ENCODE measurements around the gene REV3L.
A peak's percentile ranks its signal among the peaks of the same experiment; 100 is the strongest.

Gene REV3L

DNA sequence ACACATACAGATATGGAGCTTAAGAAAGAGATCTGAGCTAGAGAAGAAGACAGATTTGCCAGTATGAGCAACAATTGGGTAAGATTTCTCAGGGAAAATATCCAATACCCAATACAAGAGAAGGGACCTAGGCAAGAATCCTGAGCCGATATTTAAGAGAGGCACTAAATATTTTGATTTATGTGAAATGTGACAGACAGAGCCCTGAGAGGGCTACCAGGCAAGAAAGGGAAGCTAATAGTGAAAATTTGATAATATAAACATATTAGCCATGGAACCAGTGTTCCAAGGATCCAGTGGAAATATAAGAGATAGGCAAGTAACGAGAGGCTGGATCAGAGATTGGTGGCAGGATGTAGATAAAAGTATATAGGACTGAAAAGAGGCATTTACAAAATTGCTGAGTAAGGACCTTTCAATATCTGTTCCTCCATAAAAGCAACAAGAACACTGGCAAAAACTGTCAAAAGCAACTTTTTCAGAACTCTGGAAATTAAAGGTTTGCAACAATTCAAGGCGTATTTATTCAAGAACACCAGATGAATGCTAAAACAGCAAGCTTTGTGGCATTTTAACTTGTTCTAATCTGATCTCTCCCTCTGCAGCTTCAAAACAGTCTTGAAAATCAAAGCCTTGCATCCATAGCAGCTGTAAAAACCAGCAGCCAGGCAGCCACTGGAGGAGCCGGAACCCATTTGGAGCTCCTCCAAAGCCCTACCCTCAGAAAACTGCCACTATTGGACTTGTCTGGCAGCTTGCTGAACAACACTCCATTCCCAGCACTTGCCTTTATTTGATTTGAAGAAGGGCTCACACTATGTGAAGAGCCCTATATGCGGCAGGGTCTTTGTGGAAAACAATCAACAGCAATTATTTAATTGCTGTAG, 58.8 kb downstream of the REV3L start:
- DNase-seq (ENCODE audit: low read depth, low spot score) = peak; percentile 47

DNA sequence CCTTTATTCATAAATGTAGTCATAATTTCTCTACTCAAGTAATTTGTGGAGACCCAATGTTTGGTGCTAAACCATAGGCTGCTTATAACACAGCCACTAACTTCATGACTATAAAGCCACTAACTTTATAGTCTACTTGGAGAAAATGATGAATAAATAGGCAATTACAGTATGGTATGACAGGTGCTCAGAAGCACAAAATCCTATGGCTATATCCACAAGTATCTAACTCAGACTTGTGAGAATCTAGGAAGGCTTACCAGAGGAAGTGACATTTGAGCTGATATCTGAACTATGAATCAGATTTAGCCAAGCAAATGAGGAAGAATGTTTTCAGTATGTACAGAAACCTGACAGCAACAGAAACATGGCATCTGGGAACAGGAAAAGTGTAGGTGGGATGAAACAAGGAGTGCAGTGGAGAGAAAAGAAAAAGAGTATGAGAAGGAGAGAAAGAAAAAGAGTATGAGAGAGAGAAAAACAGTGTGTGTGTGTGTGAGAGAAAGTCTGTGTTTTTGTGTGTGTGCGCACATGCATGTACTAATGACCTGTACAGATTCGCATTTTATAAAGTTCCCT, 59.9 kb downstream of the REV3L start:
- DNase-seq (ENCODE audit: low read depth, low spot score) = no peak

DNA sequence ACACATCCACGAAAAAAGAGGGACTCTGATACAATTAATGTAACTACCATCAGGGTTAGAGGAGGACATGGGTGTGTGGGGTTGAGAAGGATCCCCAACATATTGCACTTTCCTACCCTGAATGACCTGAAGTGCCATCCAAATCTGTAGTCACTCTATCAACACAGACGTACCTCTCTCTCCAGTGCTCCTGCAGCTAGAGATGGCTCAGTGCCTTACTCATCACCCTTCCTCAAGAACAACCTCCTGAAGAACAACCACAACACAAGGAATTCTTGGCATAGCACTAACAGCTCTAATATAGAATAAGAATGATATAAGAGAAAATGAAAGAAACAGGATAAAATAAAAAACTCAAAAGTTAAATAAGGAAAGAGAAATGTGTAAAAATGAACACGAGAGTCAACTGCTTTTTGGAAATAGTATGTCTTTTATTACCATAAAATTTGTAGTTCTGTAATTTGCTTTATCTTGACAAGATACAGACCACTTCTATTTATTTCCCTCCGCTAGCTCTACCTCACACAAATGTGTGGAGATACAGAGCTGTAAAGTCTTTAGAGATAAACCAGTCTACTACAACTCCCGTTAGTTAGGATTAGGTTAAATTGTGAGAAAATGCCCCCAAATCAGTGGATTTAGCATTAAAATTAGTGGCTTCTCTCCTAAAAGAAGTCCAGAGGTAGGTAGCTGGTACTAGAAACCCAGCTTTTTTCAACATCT, 63.9 kb downstream of the REV3L start:
- no peak for DNase-seq (ENCODE audit: low read depth, low spot score)

DNA sequence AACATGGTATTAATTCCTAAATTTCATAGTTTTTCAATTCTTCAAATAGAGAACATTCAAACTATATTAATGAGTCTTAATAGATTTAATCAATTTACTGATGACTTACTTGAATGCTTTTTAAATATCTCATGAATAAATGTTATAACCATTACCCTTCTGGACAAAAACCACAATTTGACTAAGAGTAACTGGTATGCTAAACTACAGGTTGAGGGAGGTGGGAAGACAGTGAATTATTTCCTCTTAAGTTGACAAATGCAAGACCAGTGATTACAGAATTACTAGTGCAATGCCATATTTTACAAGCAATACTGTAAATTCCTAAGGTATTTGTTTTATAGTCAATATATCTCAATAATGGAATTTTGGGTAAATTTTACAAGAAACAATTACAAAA, 65.1 kb downstream of the REV3L start:
- DNase-seq (ENCODE audit: low read depth, low spot score) = no peak

DNA sequence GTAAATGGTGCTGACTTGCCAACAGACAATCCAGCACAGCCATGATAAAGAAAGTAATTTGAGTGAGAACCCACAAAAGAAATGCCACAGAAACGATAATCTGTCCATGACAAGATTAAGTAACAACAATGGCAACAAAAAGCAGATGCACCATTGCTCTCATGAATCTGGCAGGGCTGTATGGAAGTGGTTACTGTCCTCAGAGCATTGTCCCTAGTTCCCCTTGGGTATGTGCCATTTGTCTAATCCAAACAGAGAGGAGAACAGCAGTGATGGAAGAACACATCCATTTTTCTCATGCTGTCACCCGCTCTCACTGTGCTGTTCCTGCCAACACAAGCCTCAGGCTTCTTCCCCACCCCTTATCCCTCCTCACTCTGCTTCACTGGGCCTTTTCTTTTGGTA, 65.8 kb downstream of the REV3L start:
- no peak for DNase-seq (ENCODE audit: low read depth, low spot score)

DNA sequence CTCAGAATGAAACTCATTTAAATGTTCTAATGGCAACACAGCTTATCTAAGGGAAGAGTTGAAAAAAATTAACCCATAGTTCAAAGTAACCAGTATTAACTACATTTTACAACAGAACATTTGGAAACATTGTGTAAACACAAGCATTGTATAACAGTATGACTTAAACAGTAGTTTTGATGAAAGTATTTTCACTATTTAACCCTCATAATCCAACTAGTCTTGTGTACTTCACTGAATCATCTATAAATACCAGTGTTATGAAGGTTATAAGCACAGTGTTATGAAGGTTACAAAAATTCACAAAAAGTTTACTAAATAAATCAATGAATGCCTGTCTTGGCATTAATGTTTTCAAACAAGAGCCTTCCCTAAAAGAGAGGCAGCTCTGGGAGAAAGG, 66.5 kb downstream of the REV3L start:
- no peak for DNase-seq (ENCODE audit: low read depth, low spot score)

DNA sequence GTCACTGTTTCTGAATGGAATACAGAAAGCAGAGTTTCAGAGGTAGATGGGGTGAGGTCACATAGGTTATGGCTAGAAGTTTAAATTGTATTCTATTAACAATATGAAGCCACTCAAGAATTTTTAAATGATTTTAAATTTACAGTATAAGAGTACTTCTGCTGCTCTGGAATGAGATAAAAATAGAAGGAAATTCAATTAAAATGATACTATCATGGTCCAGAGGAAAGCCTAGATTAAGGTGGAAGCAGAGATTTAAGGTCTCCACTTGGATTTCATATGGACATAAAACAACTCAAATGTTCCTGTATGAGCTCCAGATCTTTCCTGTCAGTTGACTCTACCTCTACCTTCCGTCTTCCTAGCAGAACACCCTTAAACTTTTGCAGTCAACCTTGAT, 68.6 kb downstream of the REV3L start:
- DNase-seq (ENCODE audit: low read depth, low spot score) = no peak

DNA sequence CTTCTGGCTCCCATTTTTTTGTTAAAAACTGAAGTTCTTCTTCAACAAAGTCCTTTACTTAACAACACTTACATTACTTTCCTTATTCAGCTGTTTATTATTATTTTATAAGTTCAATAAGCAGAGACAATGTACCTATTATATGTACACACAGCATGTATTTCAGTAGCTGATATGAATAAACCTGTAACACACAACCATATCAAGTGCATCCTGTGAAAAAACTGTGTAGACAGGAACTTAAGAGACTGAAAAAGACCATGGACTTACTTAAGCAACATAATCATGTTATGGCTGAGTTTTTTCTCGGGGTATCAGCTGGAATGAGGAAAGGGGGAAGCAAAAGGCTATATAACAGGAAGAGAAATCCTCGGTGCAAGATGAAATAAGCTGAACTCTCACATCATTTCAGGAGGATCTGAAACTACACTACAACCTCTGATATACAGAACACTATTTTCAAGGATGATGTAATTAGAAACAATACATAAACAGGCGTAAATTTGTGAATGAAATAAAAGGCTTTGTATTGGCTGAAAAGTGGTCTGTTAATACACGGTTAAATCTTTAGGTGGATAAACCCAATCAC, 70.9 kb downstream of the REV3L start:
- no peak for DNase-seq (ENCODE audit: low read depth, low spot score)

DNA sequence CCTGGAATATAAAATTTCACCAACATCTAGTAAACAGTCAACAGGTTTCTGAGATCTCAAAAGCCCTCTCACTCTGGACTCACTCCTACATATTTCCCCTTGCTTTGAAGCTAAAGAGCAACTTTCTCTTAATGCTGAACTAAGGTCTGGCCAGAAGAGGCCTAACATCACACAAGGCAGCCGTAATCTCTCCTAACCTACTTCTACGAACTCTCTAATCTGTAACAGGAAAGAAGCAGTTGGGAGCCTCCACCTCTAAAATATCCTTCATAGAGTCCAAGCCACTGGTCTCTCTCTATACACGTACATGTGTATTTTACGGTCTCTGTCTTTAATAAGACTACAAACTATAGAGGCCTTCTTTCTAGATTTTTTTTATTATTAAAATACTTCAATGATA, 72.0 kb downstream of the REV3L start:
- DNase-seq (ENCODE audit: low read depth, low spot score) = no peak

DNA sequence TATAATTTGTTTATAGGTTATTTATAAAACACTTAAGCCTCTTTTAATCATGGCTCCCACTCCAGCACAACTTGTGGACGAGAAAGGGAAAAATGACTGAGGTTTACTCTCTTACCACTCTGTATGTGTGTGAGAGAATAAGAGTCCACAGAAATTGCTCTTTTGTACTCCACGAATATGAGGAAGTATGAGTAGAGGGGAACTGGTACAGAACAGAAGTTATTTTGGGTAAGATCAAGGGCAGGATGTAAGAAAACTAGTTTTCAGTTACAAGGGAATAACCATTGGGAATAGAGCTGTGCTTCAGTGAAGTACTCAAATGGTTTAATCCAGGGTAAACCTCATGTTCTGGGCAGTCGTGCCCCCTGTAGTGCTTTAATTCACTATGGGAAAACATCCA, 72.6 kb downstream of the REV3L start:
- DNase-seq (ENCODE audit: low read depth, low spot score) = no peak

DNA sequence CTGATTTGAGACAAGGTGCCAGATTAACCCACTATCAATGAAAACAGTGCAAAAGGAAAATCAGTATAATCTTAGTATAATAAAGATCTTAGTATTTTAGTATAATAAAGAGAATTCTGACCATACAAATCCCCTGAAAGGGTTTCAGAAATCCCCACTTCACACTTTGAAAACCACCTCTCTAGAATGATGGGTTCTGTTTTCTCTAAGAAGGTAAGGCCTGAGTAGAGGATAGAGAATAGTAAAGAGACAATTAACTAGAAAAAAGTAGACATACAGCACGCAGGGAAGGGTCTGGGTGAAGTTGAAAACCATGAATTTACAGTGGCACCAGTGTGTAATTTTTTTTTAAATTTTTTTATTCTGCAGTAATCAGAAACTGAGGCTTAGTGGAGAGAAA, 73.6 kb downstream of the REV3L start:
- no peak for DNase-seq (ENCODE audit: low read depth, low spot score)

DNA sequence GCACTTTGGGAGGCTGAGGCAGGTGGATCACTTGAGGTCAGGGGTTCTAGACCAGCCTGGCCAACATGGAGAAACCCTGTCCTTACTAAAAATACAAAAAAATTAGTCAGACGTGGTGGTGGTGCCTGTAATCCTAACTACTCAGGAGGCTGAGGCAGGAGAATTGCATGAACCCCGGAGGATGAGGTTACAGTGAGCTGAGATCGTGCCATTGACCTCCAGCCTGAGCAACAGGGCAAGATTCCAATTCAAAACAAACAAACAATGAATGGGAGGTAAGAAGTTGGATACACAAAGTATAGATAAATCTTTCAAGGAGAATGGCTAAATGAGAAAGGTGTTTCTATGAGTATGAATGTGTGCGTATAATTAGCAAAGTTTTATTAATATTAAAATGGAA, 75.3 kb downstream of the REV3L start:
- DNase-seq (ENCODE audit: low read depth, low spot score) = no peak

DNA sequence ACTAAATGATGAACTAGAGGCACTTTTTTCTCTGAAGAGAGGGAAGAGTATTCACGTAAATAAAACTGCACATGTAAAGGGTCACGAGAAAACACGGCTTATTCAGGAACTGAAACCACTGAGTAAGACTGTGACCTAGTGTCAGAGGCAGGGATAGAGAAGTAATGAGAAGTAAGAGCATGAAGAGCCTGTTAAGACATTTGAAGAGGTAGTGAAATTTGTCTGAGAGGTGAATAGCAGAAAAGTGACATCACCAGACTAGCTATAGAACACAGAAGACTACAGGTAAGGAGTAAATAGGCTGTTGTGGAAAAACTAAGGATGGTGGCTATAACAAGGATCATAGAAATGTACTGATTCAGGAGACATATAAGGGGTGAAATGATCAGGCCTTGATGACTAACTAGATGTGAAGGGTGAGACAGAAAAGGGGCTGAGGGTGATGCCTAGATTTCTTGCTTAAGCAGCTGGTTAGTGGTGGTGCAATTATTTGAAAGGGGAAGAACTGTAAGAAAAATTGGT, 76.8 kb downstream of the REV3L start:
- DNase-seq (ENCODE audit: low read depth, low spot score) = no peak

DNA sequence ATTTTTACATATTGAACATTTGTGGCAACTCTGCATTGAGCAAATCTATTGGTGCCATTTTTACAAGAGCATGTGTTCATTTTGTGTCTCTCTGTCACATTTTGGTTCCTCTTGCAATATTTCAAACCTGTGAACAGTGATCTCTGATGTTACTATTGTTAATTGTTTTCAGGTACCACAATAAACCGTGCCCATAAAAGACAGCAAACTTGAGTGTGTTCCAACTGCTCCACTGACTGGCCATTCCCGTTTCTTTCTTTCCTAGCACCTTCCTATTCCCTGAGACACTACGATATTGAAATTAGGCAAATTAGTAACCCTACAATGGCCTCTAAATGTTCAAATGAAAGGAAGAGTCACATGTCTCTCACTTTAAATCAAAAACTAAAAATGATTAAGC, 79.6 kb downstream of the REV3L start:
- DNase-seq (ENCODE audit: low read depth, low spot score) = no peak

DNA sequence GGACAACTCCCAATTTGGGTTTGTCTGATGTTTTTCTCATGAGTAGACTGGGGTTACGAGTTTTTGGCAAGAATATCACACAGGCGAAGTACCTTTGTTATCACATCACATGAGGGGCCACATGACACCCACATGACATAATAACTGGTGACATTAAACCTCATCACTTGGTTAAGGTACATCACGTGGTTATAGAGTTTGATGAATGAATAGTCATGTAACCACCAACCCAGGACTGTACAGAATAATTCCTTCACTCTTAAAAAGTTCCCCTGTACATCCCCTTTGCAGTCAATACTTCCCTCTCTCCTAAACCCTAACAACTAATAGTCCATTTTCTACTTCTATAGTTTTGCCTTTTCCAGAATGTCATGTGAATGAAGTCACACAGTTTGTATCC, 83.4 kb downstream of the REV3L start:
- no peak for DNase-seq (ENCODE audit: low read depth, low spot score)

DNA sequence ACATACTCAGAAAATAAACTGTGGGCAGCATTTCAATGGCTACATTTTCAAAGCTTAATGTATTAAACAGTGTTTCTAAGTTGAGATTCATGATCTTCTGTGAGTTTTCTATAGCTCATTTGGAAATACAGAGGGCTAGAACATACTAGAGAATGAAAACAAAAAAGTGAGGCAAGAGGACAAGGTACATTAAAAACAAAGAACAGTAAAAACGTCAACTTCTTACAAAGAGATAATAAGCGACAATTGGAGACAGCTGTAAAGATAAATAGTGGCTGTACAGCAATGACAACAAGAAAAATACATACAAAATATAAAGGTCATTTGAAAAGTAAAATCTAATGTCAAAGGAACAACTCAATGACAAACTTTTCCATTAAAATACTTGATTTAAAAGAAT, 94.3 kb downstream of the REV3L start:
- DNase-seq (ENCODE audit: low read depth, low spot score) = no peak

DNA sequence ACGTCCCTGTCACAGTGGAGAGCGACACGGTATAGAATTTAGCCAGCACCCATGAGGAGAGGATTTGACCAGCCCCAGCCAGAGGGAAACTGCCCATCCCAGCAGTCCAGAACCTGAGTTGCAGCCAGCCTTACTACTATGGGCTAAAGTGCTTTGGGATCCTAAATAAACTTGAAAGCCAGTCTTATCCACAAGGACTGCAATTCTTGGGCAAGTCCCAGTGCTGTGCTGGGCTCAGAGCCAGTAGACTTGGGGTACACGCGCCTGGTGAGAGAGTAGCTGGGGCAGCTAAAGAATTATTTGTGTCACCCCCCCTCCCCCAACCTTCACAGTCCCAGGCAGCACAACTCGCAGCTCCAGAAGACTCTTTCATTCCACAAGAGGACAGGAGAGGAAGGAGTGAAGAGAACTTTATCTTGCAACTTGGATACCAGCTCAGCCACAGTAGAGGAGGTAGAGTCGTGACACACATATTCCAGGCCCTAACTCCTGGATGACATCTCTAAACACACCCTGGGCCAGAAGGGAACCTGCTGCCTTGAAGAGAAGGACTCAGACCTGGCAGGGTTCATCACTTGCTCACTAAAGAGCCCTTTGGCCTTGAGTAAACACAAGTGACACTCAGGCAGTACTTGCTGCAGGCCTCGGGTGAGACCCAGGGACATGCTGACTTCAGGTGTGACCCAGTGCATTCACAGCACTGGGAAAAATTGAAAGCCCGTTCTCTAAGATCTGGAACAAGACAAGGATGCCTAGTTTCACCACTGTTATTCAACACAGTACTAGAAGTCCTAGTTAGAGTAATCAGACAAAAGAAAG, 100.3 kb downstream of the REV3L start:
- no peak for DNase-seq (ENCODE audit: low read depth, low spot score)

DNA sequence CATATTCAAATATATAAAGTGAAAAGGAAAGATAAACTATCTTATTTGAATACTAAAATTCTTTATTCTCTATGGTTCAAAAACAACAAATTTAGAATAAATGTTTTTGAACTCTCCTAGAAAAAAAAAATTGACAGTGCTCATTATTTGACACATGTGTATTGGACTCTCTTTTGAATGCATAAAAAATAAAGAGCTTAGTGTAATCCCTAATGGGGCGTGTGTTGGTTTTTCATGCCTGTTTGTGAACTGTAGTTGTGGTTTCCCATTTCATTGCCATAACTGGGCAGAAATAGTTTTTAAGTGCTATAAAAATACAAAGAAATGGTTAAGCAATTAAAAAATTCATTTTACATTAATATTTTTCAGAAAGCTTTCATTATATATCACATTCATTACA, 101.3 kb downstream of the REV3L start:
- no peak for DNase-seq (ENCODE audit: low read depth, low spot score)

DNA sequence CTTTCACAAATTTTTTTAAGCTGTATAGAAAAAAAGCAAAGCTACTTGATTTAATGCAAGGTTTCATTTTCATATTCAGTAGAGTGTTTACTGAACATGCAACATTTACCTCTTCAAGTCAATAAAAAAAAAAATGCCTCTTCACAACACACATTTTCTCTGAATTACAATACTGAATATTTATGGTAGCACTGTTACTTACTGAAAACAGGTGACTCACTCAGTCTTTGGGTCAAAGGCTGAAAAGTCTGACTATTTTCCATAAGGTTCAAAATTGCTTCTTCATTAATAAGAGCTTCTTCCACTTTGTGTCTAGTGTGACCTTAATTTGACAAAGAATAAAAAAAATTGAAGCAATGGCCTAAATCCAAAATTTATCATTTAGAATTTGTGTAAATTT, 101.9 kb downstream of the REV3L start:
- DNase-seq (ENCODE audit: low read depth, low spot score) = no peak

DNA sequence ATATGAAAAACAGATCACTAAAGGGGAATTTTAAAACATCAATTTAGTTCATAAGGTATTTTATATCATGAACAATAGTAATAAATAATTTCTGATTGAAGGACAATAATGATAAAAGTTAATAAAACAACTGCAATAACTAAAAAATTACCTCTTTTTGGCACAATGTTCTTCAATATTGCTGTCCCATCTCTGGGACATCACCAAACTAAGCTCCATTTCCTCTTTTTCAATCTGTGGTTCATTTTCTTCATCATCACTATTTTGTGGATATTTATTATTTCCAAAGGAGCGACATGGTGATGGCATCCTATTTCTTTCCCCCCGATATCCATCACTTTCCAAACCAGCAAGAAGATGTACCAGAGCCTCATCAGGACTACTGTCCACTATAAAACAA, 103.2 kb downstream of the REV3L start:
- DNase-seq (ENCODE audit: low read depth, low spot score) = no peak

DNA sequence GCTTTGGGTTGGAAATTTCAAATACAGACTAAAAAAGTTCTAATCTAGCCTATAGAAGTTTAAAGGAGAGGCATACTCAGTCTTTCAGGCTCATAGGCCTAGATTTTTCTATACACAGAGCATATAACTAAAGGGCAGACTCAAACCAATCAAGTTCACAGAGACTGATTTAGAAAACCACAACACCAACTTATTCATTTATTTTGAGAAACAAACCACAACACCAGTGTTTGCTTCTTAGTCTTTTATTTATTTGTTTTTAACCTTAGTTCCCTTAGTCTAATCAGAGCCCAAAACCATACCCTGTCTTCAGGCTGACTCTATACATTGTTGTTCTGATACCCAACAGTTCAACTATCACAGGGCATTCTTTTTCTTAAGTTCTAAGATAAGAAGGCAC, 103.7 kb downstream of the REV3L start:
- DNase-seq (ENCODE audit: low read depth, low spot score) = no peak

Measured in ELF-1 (cell line).